GM23338 (cell line): ENCODE data around the gene NAA10. TPM values are rescaled to one million over a fixed set of nuclear protein-coding genes. Genes with fewer than 3 reads are reported as not detected.

ENCODE experiments used
- ATAC-seq: fragments of 200-7000 bp; cut with Tn5 transposase; 3 replicates; pipeline ENCODE4 v1.9.1; 2020
- DNase-seq: peaks from one replicate; pipeline ENCODE4 v3.0.0-alpha.2; 2015; ENCODE audit warnings: low spot score
- H2AFZ ChIP-seq: fragments of 200-600 bp; sonication (generic); 2 replicates; pipeline ENCODE4 v1.8.0; 2016; ENCODE audit warnings: antibody characterized with exemption, mild to moderate bottlenecking, moderate library complexity
- H3F3A ChIP-seq: fragments of 200-600 bp; sonication (generic); replicated peaks from 2 replicates; pipeline ENCODE4 v1.8.0; 2017; ENCODE audit warnings: antibody characterized with exemption, mixed run types, low read depth
- H3K27ac ChIP-seq: fragments of 200-600 bp; sonication (generic); 2 replicates; pipeline ENCODE4 v1.6.1; 2016; ENCODE audit warnings: low read depth
- H3K27me3 ChIP-seq: fragments of 200-600 bp; sonication (generic); 2 replicates; pipeline ENCODE4 v1.8.0; 2016; ENCODE audit warnings: mild to moderate bottlenecking, mixed run types, moderate library complexity; ENCODE audit not compliant: insufficient read depth
- H3K36me3 ChIP-seq: fragments of 200-600 bp; sonication (generic); 2 replicates; pipeline ENCODE4 v1.8.0; 2016; ENCODE audit warnings: mild to moderate bottlenecking; ENCODE audit not compliant: insufficient read depth
- H3K4me1 ChIP-seq: fragments of 200-600 bp; sonication (generic); 2 replicates; pipeline ENCODE4 v1.8.0; 2016; ENCODE audit warnings: mild to moderate bottlenecking, moderate library complexity; ENCODE audit not compliant: insufficient read depth
- H3K4me2 ChIP-seq: fragments of 200-600 bp; sonication (generic); 2 replicates; pipeline ENCODE4 v1.7.1; 2017; ENCODE audit warnings: mixed run types
- H3K4me3 ChIP-seq: fragments of 200-600 bp; sonication (generic); 2 replicates; pipeline ENCODE4 v1.6.1; 2016; ENCODE audit warnings: mixed run types
- H3K79me2 ChIP-seq: fragments of 200-600 bp; sonication (generic); replicated peaks from 2 replicates; pipeline ENCODE4 v1.8.0; 2017; ENCODE audit warnings: mild to moderate bottlenecking; ENCODE audit not compliant: insufficient read depth
- H3K9me2 ChIP-seq: fragments of 200-600 bp; sonication (generic); 2 replicates; pipeline ENCODE4 v1.8.0; 2017; ENCODE audit not compliant: insufficient read depth
- H4K20me1 ChIP-seq: fragments of 200-600 bp; sonication (generic); replicated peaks from 2 replicates; pipeline ENCODE4 v1.8.0; 2017; ENCODE audit warnings: mild to moderate bottlenecking; ENCODE audit not compliant: insufficient read depth
- H3K27ac Mint-ChIP-seq: 2 replicates; pipeline ENCODE4 v1.8.0; 2020; ENCODE audit warnings: inconsistent platforms, mild to moderate bottlenecking, moderate library complexity, mixed read lengths
- H3K27me3 Mint-ChIP-seq: 3 replicates; pipeline ENCODE4 v1.8.0; 2022; ENCODE audit warnings: low read depth, mild to moderate bottlenecking, moderate library complexity, mixed read lengths, inconsistent platforms; ENCODE audit not compliant: insufficient read depth, poor library complexity
- H3K36me3 Mint-ChIP-seq: 3 replicates; pipeline ENCODE4 v1.8.0; 2021; ENCODE audit warnings: low read depth, mild to moderate bottlenecking, inconsistent platforms, moderate library complexity, mixed read lengths
- H3K4me1 Mint-ChIP-seq: 3 replicates; pipeline ENCODE4 v1.8.0; 2020; ENCODE audit warnings: mild to moderate bottlenecking, inconsistent platforms, mixed read lengths
- H3K4me3 Mint-ChIP-seq: 3 replicates; pipeline ENCODE4 v1.8.0; 2021; ENCODE audit warnings: moderate library complexity, mild to moderate bottlenecking, inconsistent platforms, mixed read lengths
- H3K9me3 Mint-ChIP-seq: 3 replicates; pipeline ENCODE4 v1.8.0; 2020; ENCODE audit warnings: moderate library complexity, mild to moderate bottlenecking, inconsistent platforms, mixed read lengths
- CREB1 ChIP-seq: fragments of 250-450 bp; sonication (Bioruptor Pico); IDR thresholded peaks from 2 replicates; pipeline ENCODE4 v1.5.0; 2020; ENCODE audit warnings: low read depth, mild to moderate bottlenecking, moderate library complexity
- CTCF ChIP-seq, 2 experiments: fragments of 200-600 bp in 1 of 2; sonication (generic) in 1 of 2; conservative IDR thresholded peaks; 2 replicates each; pipeline versions ENCODE4 v1.5.1 to v1.6.1; 2016 to 2017; ENCODE audit warnings: antibody characterized with exemption in 2 of 2, low read depth in 2 of 2, mild to moderate bottlenecking in 2 of 2, moderate library complexity in 1 of 2
- ETS1 ChIP-seq: IDR thresholded peaks from 2 replicates; pipeline ENCODE4 v1.6.1; 2016; ENCODE audit warnings: antibody characterized with exemption
- EZH2 ChIP-seq: fragments of 200-600 bp; sonication (generic); IDR thresholded peaks from one replicate; pipeline ENCODE4 v1.8.0; 2017; ENCODE audit warnings: antibody characterized with exemption, mild to moderate bottlenecking, low read depth; ENCODE audit not compliant: unreplicated experiment
- EZH2phosphoT487 ChIP-seq: fragments of 200-600 bp; sonication (generic); IDR thresholded peaks from one replicate; pipeline ENCODE4 v1.8.1; 2018; ENCODE audit warnings: antibody characterized with exemption; ENCODE audit not compliant: unreplicated experiment
- JUNB ChIP-seq: IDR thresholded peaks from one replicate; pipeline ENCODE4 v1.6.1; 2016; ENCODE audit warnings: antibody characterized with exemption; ENCODE audit not compliant: unreplicated experiment
- NANOG ChIP-seq: IDR thresholded peaks from 2 replicates; pipeline ENCODE4 v1.6.1; 2016; ENCODE audit warnings: antibody characterized with exemption, borderline replicate concordance
- POLR2AphosphoS5 ChIP-seq: IDR thresholded peaks from 2 replicates; pipeline ENCODE4 v1.6.1; 2016; ENCODE audit warnings: antibody characterized with exemption, low read depth
- REST ChIP-seq: IDR thresholded peaks from one replicate; pipeline ENCODE4 v1.6.1; 2018; ENCODE audit warnings: antibody characterized with exemption; ENCODE audit not compliant: unreplicated experiment
- STAT1 ChIP-seq: IDR thresholded peaks from one replicate; pipeline ENCODE4 v1.6.1; 2016; ENCODE audit warnings: antibody characterized with exemption; ENCODE audit not compliant: unreplicated experiment
- ZNF114 ChIP-seq: fragments of 250-450 bp; sonication (Bioruptor Pico); IDR thresholded peaks from 2 replicates; pipeline ENCODE4 v1.5.0; 2020; ENCODE audit warnings: mild to moderate bottlenecking, moderate library complexity
- ZNF331 ChIP-seq: fragments of 250-450 bp; sonication (Bioruptor Pico); IDR thresholded peaks from 2 replicates; pipeline ENCODE4 v1.5.0; 2020; ENCODE audit warnings: low read depth, mild to moderate bottlenecking, moderate library complexity
- ZNF462 ChIP-seq: fragments of 250-450 bp; sonication (Bioruptor Pico); IDR thresholded peaks from 2 replicates; pipeline ENCODE4 v1.5.0; 2020; ENCODE audit warnings: mild to moderate bottlenecking, moderate library complexity
- polyA plus RNA-seq: library from polyadenylated mRNA; unstranded; fragments of >200 nt; fragmentation: Nextera tagmentation; extraction: Ambion mirVana; gene quantifications from 2 replicates; pipeline ENCODE4 v1.2.1, GENCODE V29; 2016
- total RNA-seq: library from RNA; depleted of rRNA; stranded (reverse); fragments of >200 nt; shearing (Covaris generic); gene quantifications from 2 replicates; pipeline ENCODE4 v1.2.3, GENCODE V29; 2014

The NAA10 gene
- total and polyA plus RNA-seq, 2 experiments from 2014 or later, result 136 to 145 TPM

GRCh38 chrX:153881281-153881680, 53.6 kb downstream of the NAA10 start:
- H3K27me3 ChIP-seq, result no peaks in the 10 kb centered on the region
- H4K20me1 ChIP-seq, result no peaks in the 10 kb centered on the region
- H3K4me3 ChIP-seq, result no peak overlapping the region
- Mint-ChIP-seq H3K27ac (no peak overlapping the region), H3K27me3 (peaks cover 14% of the 10 kb centered on the region), H3K4me3 (no peak overlapping the region; the same call in 2 of the 3 replicates), H3K9me3 (no peaks in the 10 kb centered on the region), H3K4me1 (peaks cover 48% of the 10 kb centered on the region), H3K36me3 (no peaks in the 10 kb centered on the region; the same call in 2 of the 3 replicates)
- no peaks in the 10 kb centered on the region for H3F3A ChIP-seq
- peaks cover 27% of the 10 kb centered on the region; the same call in 1 of the 2 replicates for H3K4me1 ChIP-seq
- no peaks in the 10 kb centered on the region for H3K9me2 ChIP-seq
- TF ChIP-seq STAT1, result no peak
- TF ChIP-seq ZNF114 (CRISPR knock-in tag), result no peak
- no peak for TF ChIP-seq EZH2phosphoT487
- TF ChIP-seq POLR2AphosphoS5, result no peak
- TF ChIP-seq CTCF (conservative IDR thresholded peaks at IDR 0.05; ENCODE audit: low read depth in 2 of 2), result no peak
- no peak for TF ChIP-seq JUNB
- TF ChIP-seq REST, result no peak
- no peak for TF ChIP-seq ZNF462 (CRISPR knock-in tag)
- no peak for TF ChIP-seq EZH2
- TF ChIP-seq CREB1, result no peak
- TF ChIP-seq NANOG, result no peak
- TF ChIP-seq ETS1, result no peak
- no peak for TF ChIP-seq ZNF331 (CRISPR knock-in tag)
- no peak overlapping the region for H2AFZ ChIP-seq
- ATAC-seq, result no peak
- no peak overlapping the region for H3K4me2 ChIP-seq
- DNase-seq, result no peak
- H3K27ac ChIP-seq, result no peak overlapping the region
- H3K79me2 ChIP-seq, result no peaks in the 10 kb centered on the region
- no peaks in the 10 kb centered on the region for H3K36me3 ChIP-seq
